HL-60 (cell line): ENCODE results near the gene LRCOL1.
"Not testable (repeated sequence)": the region's sequence is repeated elsewhere in the genome, so short reads cannot be mapped to it uniquely, and the experiment has no call there.

Experiments
- DNase-seq, 2 experiments: peaks; one replicate each; pipeline ENCODE4 v3.0.0-alpha.2; 2010 to 2020; ENCODE audit warnings: low read depth in 1 of 2, low spot score in 1 of 2
- H3K27ac ChIP-seq: fragments of 250-450 bp; sonication (Bioruptor Pico); replicated peaks from 2 replicates; pipeline ENCODE4 v1.5.1; 2020; ENCODE audit warnings: mild to moderate bottlenecking, moderate library complexity
- H3K27me3 ChIP-seq: fragments of 250-450 bp; sonication (Bioruptor Pico); 2 replicates; pipeline ENCODE4 v1.5.1; 2021; ENCODE audit warnings: mild to moderate bottlenecking, moderate library complexity; ENCODE audit not compliant: insufficient read depth, poor library complexity, severe bottlenecking
- H3K4me3 ChIP-seq: replicated peaks from 2 replicates; pipeline ENCODE4 v1.5.1; 2011; ENCODE audit warnings: mild to moderate bottlenecking, control low read depth, low read length; ENCODE audit not compliant: insufficient read depth
- CTCF ChIP-seq: IDR thresholded peaks from one replicate; pipeline ENCODE4 v1.5.1; 2011; ENCODE audit warnings: low read length, control low read depth, inconsistent platforms; ENCODE audit not compliant: insufficient read depth
- GABPA ChIP-seq: IDR thresholded peaks from 2 replicates; pipeline ENCODE4 v1.6.1; 2012; ENCODE audit warnings: low read depth
- POLR2AphosphoS5 ChIP-seq: IDR thresholded peaks from 2 replicates; pipeline ENCODE4 v1.6.1; 2012; ENCODE audit warnings: low read depth
- REST ChIP-seq: IDR thresholded peaks from 2 replicates; pipeline ENCODE4 v1.6.1; 2012; ENCODE audit warnings: low read depth; ENCODE audit not compliant: insufficient replicate concordance
- SPI1 ChIP-seq: IDR thresholded peaks from 2 replicates; pipeline ENCODE4 v1.6.1; 2012; ENCODE audit warnings: low read depth, mild to moderate bottlenecking, borderline replicate concordance

LRCOL1 gene

GRCh38 chr12:132601171-132601883 lies 9.1 kb downstream of the LRCOL1 start:
- no peak overlapping the region for H3K4me3 ChIP-seq
- no peak overlapping the region for H3K27ac ChIP-seq
- H3K27me3 ChIP-seq: peaks cover 54% of the 10 kb centered on the region
- no peak for TF ChIP-seq CTCF
- no peak for TF ChIP-seq SPI1
- no peak for TF ChIP-seq GABPA
- no peak for TF ChIP-seq REST
- no peak for TF ChIP-seq POLR2AphosphoS5
- no peak for DNase-seq

GRCh38 chr12:132600048-132601032 lies 10.0 kb downstream of the LRCOL1 start:
- H3K4me3 ChIP-seq: peak overlapping the region; percentile 35
- no peak for TF ChIP-seq REST
- TF ChIP-seq CTCF: peak; percentile 27
- TF ChIP-seq SPI1: no peak
- TF ChIP-seq POLR2AphosphoS5: no peak
- TF ChIP-seq GABPA: no peak
- H3K27ac ChIP-seq: no peak overlapping the region
- DNase-seq: peak; percentile 32 to 51
- peaks cover 50% of the 10 kb centered on the region for H3K27me3 ChIP-seq

- H3K27ac ChIP-seq, H3K4me3 ChIP-seq, DNase-seq: not testable (repeated sequence)
- peaks cover 42% of the 10 kb centered on the region for H3K27me3 ChIP-seq
These were observed 10.9 kb downstream of the LRCOL1 start for GRCh38 chr12:132599502-132599901.
